K562 (cell line): Measurements from ENCODE around the gene NAA50. TPM values are rescaled to one million over a fixed set of nuclear protein-coding genes. Genes with fewer than 3 reads are reported as not detected.

ENCODE experiments used
- DPF2 ChIP-seq: fragments of 450-650 bp; IDR thresholded peaks from 2 replicates; pipeline ENCODE4 v1.6.1; 2016
- EP400 ChIP-seq: fragments of 450-650 bp; IDR thresholded peaks from 2 replicates; pipeline ENCODE4 v1.6.1; 2017; ENCODE audit warnings: antibody characterized with exemption, mild to moderate bottlenecking, moderate library complexity
- FOXK1 ChIP-seq: sonication (generic); formaldehyde crosslinking; IDR thresholded peaks from 2 replicates; pipeline ENCODE4 v1.8.0; 2022; ENCODE audit warnings: missing genetic modification reagents, mild to moderate bottlenecking, borderline replicate concordance
- NELFE ChIP-seq: IDR thresholded peaks from 2 replicates; pipeline ENCODE4 v1.6.1; 2011; ENCODE audit warnings: mild to moderate bottlenecking; ENCODE audit not compliant: insufficient read depth, insufficient read length
- PBX2 ChIP-seq, 2 experiments: IDR thresholded peaks in 1 of 2; conservative IDR thresholded peaks in 1 of 2; 2 replicates each; pipeline ENCODE4 v1.6.1; 2016; ENCODE audit warnings: low read depth in 2 of 2, mild to moderate bottlenecking in 1 of 2, missing compliant biosample characterization in 1 of 2, missing genetic modification characterization in 1 of 2, moderate library complexity in 1 of 2
- RBM34 ChIP-seq: fragments of 200-400 bp; formaldehyde crosslinking; IDR thresholded peaks from 2 replicates; pipeline ENCODE4 v1.6.1; 2018; ENCODE audit warnings: low read length, borderline replicate concordance; ENCODE audit not compliant: insufficient read depth
- SAP30 ChIP-seq: fragments of 200-600 bp; sonication (generic); IDR thresholded peaks from 2 replicates; pipeline ENCODE4 v1.6.1; 2012; ENCODE audit warnings: borderline replicate concordance, low read depth, mild to moderate bottlenecking, moderate library complexity, low read length, control low read depth, inconsistent platforms; ENCODE audit not compliant: insufficient read depth, poor library complexity, severe bottlenecking
- SRSF9 ChIP-seq: fragments of 200-400 bp; formaldehyde crosslinking; IDR thresholded peaks from 2 replicates; pipeline ENCODE4 v1.6.1; 2017; ENCODE audit warnings: low read depth, low read length, borderline replicate concordance
- TOE1 ChIP-seq, 2 experiments: fragments of 450-650 bp in 1 of 2; sonication (generic) in 1 of 2; formaldehyde crosslinking in 1 of 2; IDR thresholded peaks; 2 replicates each; pipeline versions ENCODE4 v1.7.1 to v1.8.0; 2016 to 2022; ENCODE audit warnings: borderline replicate concordance in 2 of 2, mild to moderate bottlenecking in 2 of 2, antibody characterized with exemption in 1 of 2, inconsistent platforms in 1 of 2, low read depth in 1 of 2, missing genetic modification reagents in 1 of 2, moderate library complexity in 1 of 2
- ZBTB34 ChIP-seq: fragments of 250-450 bp; sonication (Bioruptor Pico); IDR thresholded peaks from 2 replicates; pipeline ENCODE4 v1.8.0; 2021; ENCODE audit warnings: mild to moderate bottlenecking, moderate library complexity
- ZC3H8 ChIP-seq: fragments of 450-650 bp; IDR thresholded peaks from 2 replicates; pipeline ENCODE4 v1.6.1; 2017
- ZNF12 ChIP-seq: sonication (generic); formaldehyde crosslinking; IDR thresholded peaks from 2 replicates; pipeline ENCODE4 v1.4.0; 2020; ENCODE audit warnings: mild to moderate bottlenecking, missing genetic modification reagents
- ZNF586 ChIP-seq: fragments of 450-650 bp; formaldehyde crosslinking; conservative IDR thresholded peaks from 2 replicates; pipeline ENCODE4 v1.4.0; 2020; ENCODE audit warnings: mild to moderate bottlenecking, moderate library complexity
- ZSCAN32 ChIP-seq: fragments of 450-650 bp; formaldehyde crosslinking; IDR thresholded peaks from 2 replicates; pipeline ENCODE4 v1.4.0; 2020; ENCODE audit warnings: mild to moderate bottlenecking, moderate library complexity
- polyA plus RNA-seq, 8 experiments: library from polyadenylated mRNA; depleted of rRNA in 4 of 8; stranded (reverse) in 5 of 8; unstranded in 3 of 8; fragments of >200 nt; fragmentation: Nextera tagmentation in 2 of 8; fragmentation: Illumina TruSeq in 1 of 8; extraction: Ambion mirVana in 2 of 8; extraction: Trizol in 1 of 8; gene quantifications; 2 replicates each; pipeline versions ENCODE4 v1.2.1 to v1.2.3, GENCODE V29; 2011 to 2014; ENCODE audit warnings: inconsistent platforms in 1 of 8, missing spikeins in 1 of 8
- total RNA-seq, 7 experiments: library from RNA; depleted of rRNA in 6 of 7; stranded (reverse); fragments of >200 nt in 6 of 7; fragmentation: Illumina TruSeq in 2 of 7; extraction: Trizol in 2 of 7; gene quantifications; 2 replicates each; pipeline versions ENCODE4 v1.2.1 to v1.2.3, GENCODE V29; 2011 to 2021; ENCODE audit warnings: low replicate concordance in 1 of 7
- TF ChIP-seq, protein P1 (sequence below), 2 experiments: IDR thresholded peaks; 2 replicates each; pipeline ENCODE4 v1.6.1; 2011; ENCODE audit warnings: borderline replicate concordance in 1 of 2, control low read depth in 1 of 2, low read depth in 1 of 2, low read length in 1 of 2, mild to moderate bottlenecking in 1 of 2, mixed read lengths in 1 of 2, moderate library complexity in 1 of 2; ENCODE audit not compliant: insufficient read depth in 1 of 2, insufficient read length in 1 of 2, poor library complexity in 1 of 2, severe bottlenecking in 1 of 2; ENCODE audit errors: extremely low read depth in 1 of 2
- TF ChIP-seq, protein P2 (sequence below): fragments of 450-650 bp; formaldehyde crosslinking; IDR thresholded peaks from 2 replicates; pipeline ENCODE4 v1.4.0; 2022; ENCODE audit warnings: missing genetic modification characterization
- TF ChIP-seq, protein P3 (sequence below): IDR thresholded peaks from 2 replicates; pipeline ENCODE4 v1.6.1; 2012; ENCODE audit warnings: low read depth, low read length, improper control_type of control experiment, borderline replicate concordance

The NAA50 gene
- total and polyA plus RNA-seq, 9 of the 15 experiments (the other 6 are each of a cell fraction or from before 2014, with no cell fraction given) = 40.0 to 301 (median 112) TPM

- peak; percentile 95 for TF ChIP-seq TOE1 (IDR thresholded peaks at IDR 0.05; ENCODE audit: borderline replicate concordance)
- TF ChIP-seq TOE1 (CRISPR knock-in tag; IDR thresholded peaks at IDR 0.05; ENCODE audit: borderline replicate concordance, low read depth) = no peak
- no peak for TF ChIP-seq PBX2 (CRISPR knock-in tag; IDR thresholded peaks at IDR 0.05; ENCODE audit: low read depth)
- TF ChIP-seq PBX2 (tag; conservative IDR thresholded peaks at IDR 0.05; ENCODE audit: low read depth) = no peak
- TF ChIP-seq, protein P1, sequence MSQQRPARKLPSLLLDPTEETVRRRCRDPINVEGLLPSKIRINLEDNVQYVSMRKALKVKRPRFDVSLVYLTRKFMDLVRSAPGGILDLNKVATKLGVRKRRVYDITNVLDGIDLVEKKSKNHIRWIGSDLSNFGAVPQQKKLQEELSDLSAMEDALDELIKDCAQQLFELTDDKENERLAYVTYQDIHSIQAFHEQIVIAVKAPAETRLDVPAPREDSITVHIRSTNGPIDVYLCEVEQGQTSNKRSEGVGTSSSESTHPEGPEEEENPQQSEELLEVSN (IDR thresholded peaks at IDR 0.05; ENCODE audit: borderline replicate concordance in 1 of 2, extremely low read depth in 1 of 2, insufficient read depth in 1 of 2, insufficient read length in 1 of 2, low read depth in 1 of 2, low read length in 1 of 2, poor library complexity in 1 of 2, severe bottlenecking in 1 of 2) = peak; percentile 57 to 91
- TF ChIP-seq NELFE = no peak
- no peak for TF ChIP-seq ZBTB34
- TF ChIP-seq EP400 = peak; percentile 69
- TF ChIP-seq RBM34 = no peak
- TF ChIP-seq, protein P2, sequence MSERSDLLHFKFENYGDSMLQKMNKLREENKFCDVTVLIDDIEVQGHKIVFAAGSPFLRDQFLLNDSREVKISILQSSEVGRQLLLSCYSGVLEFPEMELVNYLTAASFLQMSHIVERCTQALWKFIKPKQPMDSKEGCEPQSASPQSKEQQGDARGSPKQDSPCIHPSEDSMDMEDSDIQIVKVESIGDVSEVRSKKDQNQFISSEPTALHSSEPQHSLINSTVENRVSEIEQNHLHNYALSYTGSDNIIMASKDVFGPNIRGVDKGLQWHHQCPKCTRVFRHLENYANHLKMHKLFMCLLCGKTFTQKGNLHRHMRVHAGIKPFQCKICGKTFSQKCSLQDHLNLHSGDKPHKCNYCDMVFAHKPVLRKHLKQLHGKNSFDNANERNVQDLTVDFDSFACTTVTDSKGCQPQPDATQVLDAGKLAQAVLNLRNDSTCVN (CRISPR knock-in tag) = no peak
- TF ChIP-seq ZC3H8 = 0 out of 2 replicates have a peak, but pooled peaks have one; percentile 52
- TF ChIP-seq SRSF9 = no peak
- no peak for TF ChIP-seq ZNF12 (CRISPR knock-in tag)
- TF ChIP-seq, protein P3, sequence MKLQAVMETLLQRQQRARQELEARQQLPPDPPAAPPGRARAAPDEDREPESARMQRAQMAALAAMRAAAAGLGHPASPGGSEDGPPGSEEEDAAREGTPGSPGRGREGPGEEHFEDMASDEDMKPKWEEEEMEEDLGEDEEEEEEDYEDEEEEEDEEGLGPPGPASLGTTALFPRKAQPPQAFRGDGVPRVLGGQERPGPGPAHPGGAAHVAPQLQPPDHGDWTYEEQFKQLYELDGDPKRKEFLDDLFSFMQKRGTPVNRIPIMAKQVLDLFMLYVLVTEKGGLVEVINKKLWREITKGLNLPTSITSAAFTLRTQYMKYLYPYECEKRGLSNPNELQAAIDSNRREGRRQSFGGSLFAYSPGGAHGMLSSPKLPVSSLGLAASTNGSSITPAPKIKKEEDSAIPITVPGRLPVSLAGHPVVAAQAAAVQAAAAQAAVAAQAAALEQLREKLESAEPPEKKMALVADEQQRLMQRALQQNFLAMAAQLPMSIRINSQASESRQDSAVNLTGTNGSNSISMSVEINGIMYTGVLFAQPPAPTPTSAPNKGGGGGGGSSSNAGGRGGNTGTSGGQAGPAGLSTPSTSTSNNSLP = no peak
- TF ChIP-seq FOXK1 (CRISPR knock-in tag) = no peak
- no peak for TF ChIP-seq SAP30
- TF ChIP-seq ZSCAN32 = no peak
- TF ChIP-seq DPF2 = no peak
- TF ChIP-seq ZNF586 (CRISPR knock-in tag) = no peak
Observed at GRCh38 chr3:113746548-113747282, 666 bp upstream of the NAA50 start, which contains the start of gene ATP6V1A (continued).
